ENCODE measurements around the gene CAMK1D. TPM values are rescaled to one million over a fixed set of nuclear protein-coding genes. Genes with fewer than 3 reads are reported as not detected.

CAMK1D gene
- total RNA-seq, 1 donor from 2014 or later = 58.8 TPM

DNA sequence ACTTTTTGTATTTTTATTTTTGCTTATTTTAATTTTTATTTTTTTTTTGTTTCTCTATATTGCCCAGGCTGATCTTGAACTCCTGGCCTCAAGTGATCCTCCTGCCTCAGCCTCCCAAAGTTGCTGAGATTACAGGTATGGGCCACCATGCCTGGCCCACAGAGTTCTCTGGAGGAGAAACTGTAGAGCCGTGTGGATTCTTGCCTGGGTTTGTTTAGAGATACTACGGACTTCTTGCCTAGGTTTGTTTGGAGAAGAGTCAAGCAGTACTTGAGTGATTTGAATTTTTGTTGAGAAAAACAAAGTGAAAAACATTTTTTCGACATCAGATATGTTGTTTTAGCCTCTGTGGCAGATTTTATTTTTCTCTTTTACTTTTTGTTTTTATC, 99.0 kb downstream of the CAMK1D start:
- ChIA-PET POLR2A (no interaction called here), CTCF (no interaction called here)
- intact Hi-C loops (cut with micrococcal nuclease) = loop anchor here (2.0 to 5.0 kb wide), 3 partner anchors 14 to 96 kb away; no protein-coding TSS in a partner anchor
- Mint-ChIP-seq H3K27me3 (no peaks in the 10 kb centered on the region), H3K36me3 (ENCODE audit: low read depth) (peaks cover 4% of the 10 kb centered on the region), H3K27ac (peak overlapping the region; percentile 77), H3K4me3 (peak overlapping the region; percentile 67), H3K9me3 (no peaks in the 10 kb centered on the region), H3K4me1 (peaks cover 61% of the 10 kb centered on the region)
- no peak for DNase-seq
- peak; percentile 6 for ATAC-seq (ENCODE audit: low read depth)
- TF ChIP-seq, protein P1, sequence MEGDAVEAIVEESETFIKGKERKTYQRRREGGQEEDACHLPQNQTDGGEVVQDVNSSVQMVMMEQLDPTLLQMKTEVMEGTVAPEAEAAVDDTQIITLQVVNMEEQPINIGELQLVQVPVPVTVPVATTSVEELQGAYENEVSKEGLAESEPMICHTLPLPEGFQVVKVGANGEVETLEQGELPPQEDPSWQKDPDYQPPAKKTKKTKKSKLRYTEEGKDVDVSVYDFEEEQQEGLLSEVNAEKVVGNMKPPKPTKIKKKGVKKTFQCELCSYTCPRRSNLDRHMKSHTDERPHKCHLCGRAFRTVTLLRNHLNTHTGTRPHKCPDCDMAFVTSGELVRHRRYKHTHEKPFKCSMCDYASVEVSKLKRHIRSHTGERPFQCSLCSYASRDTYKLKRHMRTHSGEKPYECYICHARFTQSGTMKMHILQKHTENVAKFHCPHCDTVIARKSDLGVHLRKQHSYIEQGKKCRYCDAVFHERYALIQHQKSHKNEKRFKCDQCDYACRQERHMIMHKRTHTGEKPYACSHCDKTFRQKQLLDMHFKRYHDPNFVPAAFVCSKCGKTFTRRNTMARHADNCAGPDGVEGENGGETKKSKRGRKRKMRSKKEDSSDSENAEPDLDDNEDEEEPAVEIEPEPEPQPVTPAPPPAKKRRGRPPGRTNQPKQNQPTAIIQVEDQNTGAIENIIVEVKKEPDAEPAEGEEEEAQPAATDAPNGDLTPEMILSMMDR (IDR thresholded peaks at IDR 0.05) = no peak

DNA sequence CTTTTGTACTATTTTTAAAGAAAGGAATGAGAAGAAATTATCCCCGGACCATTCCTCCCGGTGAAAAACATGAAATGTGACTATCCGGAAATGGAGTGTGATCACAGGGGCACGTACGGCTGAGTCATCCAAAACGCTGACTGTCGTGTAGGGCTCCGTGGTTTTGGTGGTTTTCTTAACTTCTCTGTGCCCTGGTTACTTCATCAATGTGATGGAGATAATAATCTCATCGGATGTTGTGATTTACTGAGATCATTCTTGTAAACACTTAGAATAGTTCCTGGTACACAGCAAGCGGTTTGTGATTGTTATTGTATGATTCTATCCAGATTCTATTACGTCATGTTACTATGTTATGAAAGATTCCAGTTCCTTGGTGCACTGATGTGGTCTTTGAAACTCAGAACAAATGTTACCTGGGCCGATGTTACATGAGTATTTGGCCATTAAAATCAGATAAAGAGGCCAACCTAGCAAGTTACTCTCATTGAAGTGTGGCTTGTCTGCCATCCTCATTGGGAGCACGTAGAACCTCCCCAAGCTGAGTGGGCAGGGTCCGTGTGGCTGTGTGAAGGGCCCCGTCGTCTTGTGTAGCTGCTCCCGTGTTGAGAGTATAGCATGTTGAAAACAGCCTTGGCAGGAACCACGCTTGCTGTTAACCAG, 99.5 kb downstream of the CAMK1D start:
- intact Hi-C loops (cut with micrococcal nuclease) = loop anchor here (2.0 to 5.0 kb wide), 3 partner anchors 14 to 97 kb away; no protein-coding TSS in a partner anchor
- Mint-ChIP-seq H3K4me1 (peaks cover 66% of the 10 kb centered on the region), H3K36me3 (ENCODE audit: low read depth) (peaks cover 7% of the 10 kb centered on the region), H3K27ac (peak overlapping the region; percentile 77), H3K9me3 (no peaks in the 10 kb centered on the region), H3K27me3 (no peaks in the 10 kb centered on the region), H3K4me3 (peak overlapping the region; percentile 67)
- ChIA-PET POLR2A (interaction anchor here (0.6 kb wide), 1 partner anchor 41 kb away, joined by 4 read pairs; no protein-coding TSS in a partner anchor), CTCF (no interaction called here)
- no peak for DNase-seq
- ATAC-seq (ENCODE audit: low read depth) = peak; percentile 97
- TF ChIP-seq, protein P1 (IDR thresholded peaks at IDR 0.05) = no peak

DNA sequence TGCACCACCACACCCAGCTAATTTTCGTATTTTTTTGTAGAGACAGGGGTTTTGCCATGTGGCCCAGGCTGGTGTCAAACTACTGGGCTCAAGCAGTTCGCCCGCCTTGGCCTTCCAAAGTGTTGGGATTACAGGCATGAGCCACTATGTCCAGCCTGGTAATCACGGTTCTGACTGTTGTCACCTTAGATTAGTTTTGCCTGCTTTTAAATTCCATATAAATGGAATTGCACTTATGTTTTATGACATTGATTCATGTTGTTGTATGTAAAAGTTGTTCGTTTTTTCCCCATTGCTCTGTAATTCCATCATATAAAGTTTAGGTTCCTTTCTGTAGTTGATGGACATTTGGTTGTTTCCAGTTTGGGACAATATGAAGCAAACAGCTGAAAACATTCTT, 106.0 kb downstream of the CAMK1D start:
- ChIA-PET CTCF (no interaction called here), POLR2A (no interaction called here)
- no peak overlapping the region for H3K4me3 Mint-ChIP-seq
- peaks cover 48% of the 10 kb centered on the region for H3K4me1 Mint-ChIP-seq
- intact Hi-C loops (cut with micrococcal nuclease) = no loop called here
- no peak overlapping the region for H3K27ac Mint-ChIP-seq
- no peaks in the 10 kb centered on the region for H3K27me3 Mint-ChIP-seq
- TF ChIP-seq, protein P1 (IDR thresholded peaks at IDR 0.05) = no peak
- ATAC-seq (ENCODE audit: low read depth) = no peak
- peaks cover 26% of the 10 kb centered on the region for H3K36me3 Mint-ChIP-seq (ENCODE audit: low read depth)
- no peak for DNase-seq
- no peaks in the 10 kb centered on the region for H3K9me3 Mint-ChIP-seq

DNA sequence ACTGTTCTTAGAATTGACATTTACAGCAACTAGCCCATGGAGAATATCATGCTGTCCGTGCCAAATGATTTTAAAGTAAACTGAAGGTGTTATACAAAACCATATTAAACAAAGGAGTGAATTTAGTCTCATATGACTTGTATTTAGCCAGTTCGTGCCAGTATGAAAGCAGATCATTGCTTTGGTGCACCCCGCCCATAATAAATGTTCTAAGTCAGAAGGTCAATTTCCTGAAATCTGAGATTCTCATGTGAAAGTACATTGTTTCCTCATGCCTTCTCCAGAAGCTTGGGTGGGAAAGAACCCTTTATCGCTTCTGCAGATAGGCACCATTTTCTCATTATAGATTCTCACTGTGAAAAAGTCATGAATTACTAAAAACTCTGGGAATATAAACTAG, 106.4 kb downstream of the CAMK1D start:
- no peak overlapping the region for H3K27ac Mint-ChIP-seq
- POLR2A ChIA-PET = no interaction called here
- no peak for ATAC-seq (ENCODE audit: low read depth)

DNA sequence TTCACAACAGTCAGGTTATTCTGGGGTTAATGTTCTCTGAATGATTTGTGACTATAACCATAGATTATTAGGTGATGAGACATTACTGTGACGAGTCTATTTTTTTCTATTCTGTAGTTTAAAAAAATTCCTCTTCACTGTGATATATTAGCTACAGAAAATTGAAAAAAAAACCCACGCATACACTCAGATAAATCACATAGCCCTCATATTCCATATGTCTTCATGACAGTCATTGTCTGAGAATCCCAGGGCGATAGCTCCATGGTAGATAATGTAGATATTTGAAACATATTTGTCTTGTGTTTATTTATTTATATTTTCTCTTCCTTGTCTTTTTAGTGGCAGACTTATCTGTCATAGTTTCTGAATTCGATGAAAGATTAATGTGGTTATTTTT, 110.0 kb downstream of the CAMK1D start:
- intact Hi-C loops (cut with micrococcal nuclease) = no loop called here
- CTCF ChIA-PET = no interaction called here
- DNase-seq = no peak
- TF ChIP-seq, protein P1 (IDR thresholded peaks at IDR 0.05) = no peak
- Mint-ChIP-seq H3K4me3 (no peak overlapping the region), H3K36me3 (ENCODE audit: low read depth) (peaks cover 31% of the 10 kb centered on the region), H3K27ac (no peak overlapping the region), H3K9me3 (no peaks in the 10 kb centered on the region), H3K4me1 (peaks cover 51% of the 10 kb centered on the region), H3K27me3 (no peaks in the 10 kb centered on the region)
- no peak for ATAC-seq (ENCODE audit: low read depth)
- POLR2A ChIA-PET = interaction anchor here (0.6 to 1.2 kb wide), 3 partner anchors 116 to 195 kb away, joined by 3 read pairs; no protein-coding TSS in a partner anchor

More for the DNA sequence above, 106.4 kb downstream of the CAMK1D start:
- peaks cover 28% of the 10 kb centered on the region for H3K36me3 Mint-ChIP-seq (ENCODE audit: low read depth)
- CTCF ChIA-PET = no interaction called here
- no peaks in the 10 kb centered on the region for H3K9me3 Mint-ChIP-seq
- intact Hi-C loops (cut with micrococcal nuclease) = no loop called here
- TF ChIP-seq, protein P1 (IDR thresholded peaks at IDR 0.05) = no peak
- no peak overlapping the region for H3K4me3 Mint-ChIP-seq
- no peak for DNase-seq
- peaks cover 43% of the 10 kb centered on the region for H3K4me1 Mint-ChIP-seq
- no peaks in the 10 kb centered on the region for H3K27me3 Mint-ChIP-seq

Measured in activated B cell treated with CpG ODN at 0.5 μM for 24 hours (primary cell).